ENCODE results near the gene CSNK1G3. TPM values are rescaled to one million over a fixed set of nuclear protein-coding genes. Genes with fewer than 3 reads are reported as not detected.

The CSNK1G3 gene
- total RNA-seq, 3 donors from 2014 or later, result 53.3 to 72.0 (median 69.1) TPM

DNA sequence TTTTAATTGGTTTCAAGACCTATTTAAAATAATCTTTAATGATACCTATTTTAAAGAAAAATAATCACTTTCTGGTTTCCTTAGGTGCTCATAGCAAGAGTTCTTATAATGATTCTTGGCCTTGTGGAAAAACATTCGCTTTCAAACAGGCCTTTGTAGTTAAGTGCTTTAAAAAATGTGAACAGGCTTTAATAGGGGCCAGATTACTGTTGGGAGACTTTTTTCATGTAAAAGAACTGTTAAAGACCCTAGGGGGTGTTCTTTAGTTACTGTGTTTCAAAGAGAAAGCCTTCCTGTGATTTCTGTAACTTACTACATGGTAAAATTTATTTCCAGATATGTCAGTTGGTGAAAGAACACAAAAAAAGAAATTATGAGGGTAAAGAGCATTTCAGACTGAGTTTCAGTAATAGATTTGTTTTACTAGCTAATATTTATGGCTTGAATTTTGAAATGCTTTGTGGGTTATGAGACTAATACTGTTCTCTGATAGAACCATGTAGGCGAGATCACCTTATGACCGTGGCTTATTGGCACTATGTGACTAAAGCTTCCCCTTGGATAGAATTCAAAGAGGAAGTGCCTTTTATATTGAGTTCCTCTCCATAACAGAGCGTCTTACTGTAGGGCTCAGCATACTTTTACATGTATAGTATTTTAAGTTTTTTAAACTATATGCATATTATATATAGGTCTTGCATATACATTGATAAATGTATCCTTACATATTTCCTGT is 70.7 kb downstream of the CSNK1G3 start:
- ATAC-seq (peak; percentile 93), DNase-seq (peak in 1 of 3 donors; percentile 28)
- Histone ChIP-seq H3K4me1 (ENCODE audit: low read depth) (no peaks in the 10 kb centered on the region), H3K4me3 (no peak overlapping the region), H3K36me3 (ENCODE audit: low read depth) (no peaks in the 10 kb centered on the region), H3K9me3 (no peaks in the 10 kb centered on the region)
- TF ChIP-seq, protein P1, sequence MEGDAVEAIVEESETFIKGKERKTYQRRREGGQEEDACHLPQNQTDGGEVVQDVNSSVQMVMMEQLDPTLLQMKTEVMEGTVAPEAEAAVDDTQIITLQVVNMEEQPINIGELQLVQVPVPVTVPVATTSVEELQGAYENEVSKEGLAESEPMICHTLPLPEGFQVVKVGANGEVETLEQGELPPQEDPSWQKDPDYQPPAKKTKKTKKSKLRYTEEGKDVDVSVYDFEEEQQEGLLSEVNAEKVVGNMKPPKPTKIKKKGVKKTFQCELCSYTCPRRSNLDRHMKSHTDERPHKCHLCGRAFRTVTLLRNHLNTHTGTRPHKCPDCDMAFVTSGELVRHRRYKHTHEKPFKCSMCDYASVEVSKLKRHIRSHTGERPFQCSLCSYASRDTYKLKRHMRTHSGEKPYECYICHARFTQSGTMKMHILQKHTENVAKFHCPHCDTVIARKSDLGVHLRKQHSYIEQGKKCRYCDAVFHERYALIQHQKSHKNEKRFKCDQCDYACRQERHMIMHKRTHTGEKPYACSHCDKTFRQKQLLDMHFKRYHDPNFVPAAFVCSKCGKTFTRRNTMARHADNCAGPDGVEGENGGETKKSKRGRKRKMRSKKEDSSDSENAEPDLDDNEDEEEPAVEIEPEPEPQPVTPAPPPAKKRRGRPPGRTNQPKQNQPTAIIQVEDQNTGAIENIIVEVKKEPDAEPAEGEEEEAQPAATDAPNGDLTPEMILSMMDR (IDR thresholded peaks at IDR 0.05), result no peak
- intact Hi-C loops (cut with DNase I, micrococcal nuclease), result no loop called here

DNA sequence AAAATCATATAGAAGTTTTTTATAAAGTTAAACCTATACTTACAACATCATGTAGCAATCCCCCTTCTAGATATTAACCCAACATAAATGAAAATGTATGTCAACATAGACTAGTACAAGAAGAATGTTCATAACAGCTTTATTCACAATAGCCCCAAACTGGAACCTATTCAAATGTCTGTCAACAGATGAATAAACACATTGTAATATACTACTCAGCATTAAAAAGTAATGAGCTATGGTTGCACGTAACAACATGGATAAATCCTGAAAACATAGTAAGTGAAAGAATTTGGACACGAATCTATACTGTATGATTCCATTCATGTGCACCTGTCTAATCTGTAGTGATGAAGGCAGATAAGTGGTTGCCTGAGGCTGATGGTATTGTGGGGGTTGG is 73.9 kb downstream of the CSNK1G3 start:
- no peaks in the 10 kb centered on the region for H3K4me1 ChIP-seq (ENCODE audit: low read depth)
- H3K9me3 ChIP-seq, result no peaks in the 10 kb centered on the region
- ATAC-seq (no peak), DNase-seq (no peak)
- H3K36me3 ChIP-seq (ENCODE audit: low read depth), result no peaks in the 10 kb centered on the region
- TF ChIP-seq, protein P1 (IDR thresholded peaks at IDR 0.05), result no peak
- H3K4me3 ChIP-seq, result no peak overlapping the region
- intact Hi-C loops (cut with DNase I, micrococcal nuclease), result no loop called here

DNA sequence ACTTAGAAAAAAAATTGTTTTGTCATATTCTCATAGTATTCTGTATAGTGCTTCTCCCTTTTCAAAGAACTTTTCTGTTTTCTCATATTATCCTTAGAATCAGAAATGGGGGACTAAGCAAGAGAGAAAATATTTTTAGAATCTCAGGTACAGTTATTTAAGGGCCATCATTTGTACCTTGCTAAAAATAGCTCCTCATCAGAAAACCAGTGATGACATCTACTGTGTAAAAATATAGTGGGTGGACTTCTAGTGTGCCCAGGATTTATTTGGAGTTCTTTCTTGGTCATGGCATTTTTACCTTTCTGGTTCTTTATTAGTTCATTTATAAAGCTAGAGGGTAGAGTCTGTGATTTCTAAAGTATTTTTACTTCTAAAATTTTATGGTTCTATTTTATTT is 82.5 kb downstream of the CSNK1G3 start:
- ATAC-seq (no peak), DNase-seq (no peak)
- Histone ChIP-seq H3K36me3 (ENCODE audit: low read depth) (no peaks in the 10 kb centered on the region), H3K9me3 (no peaks in the 10 kb centered on the region), H3K4me3 (no peak overlapping the region), H3K4me1 (ENCODE audit: low read depth) (no peaks in the 10 kb centered on the region)
- intact Hi-C loops (cut with DNase I, micrococcal nuclease), result no loop called here
- TF ChIP-seq, protein P1 (IDR thresholded peaks at IDR 0.05), result no peak

DNA sequence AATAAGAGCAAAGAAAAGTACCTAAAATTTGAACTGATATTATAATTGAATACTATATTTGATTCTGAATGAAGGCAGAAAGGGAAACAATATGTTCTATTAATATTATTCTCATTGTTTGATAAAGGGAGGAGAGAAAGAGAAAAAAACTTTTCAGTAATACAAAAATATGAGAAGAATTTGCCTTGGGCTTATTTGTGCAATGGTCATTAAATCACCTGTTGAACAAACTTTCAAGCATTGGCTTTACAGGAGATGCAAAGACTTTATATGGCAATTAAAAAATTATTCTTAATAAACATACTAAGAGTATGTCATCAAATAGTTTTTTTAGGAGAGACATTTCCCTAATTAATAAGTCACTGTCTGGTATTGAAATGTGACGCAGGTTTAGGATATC is 85.0 kb downstream of the CSNK1G3 start:
- TF ChIP-seq, protein P1 (IDR thresholded peaks at IDR 0.05), result no peak

DNA sequence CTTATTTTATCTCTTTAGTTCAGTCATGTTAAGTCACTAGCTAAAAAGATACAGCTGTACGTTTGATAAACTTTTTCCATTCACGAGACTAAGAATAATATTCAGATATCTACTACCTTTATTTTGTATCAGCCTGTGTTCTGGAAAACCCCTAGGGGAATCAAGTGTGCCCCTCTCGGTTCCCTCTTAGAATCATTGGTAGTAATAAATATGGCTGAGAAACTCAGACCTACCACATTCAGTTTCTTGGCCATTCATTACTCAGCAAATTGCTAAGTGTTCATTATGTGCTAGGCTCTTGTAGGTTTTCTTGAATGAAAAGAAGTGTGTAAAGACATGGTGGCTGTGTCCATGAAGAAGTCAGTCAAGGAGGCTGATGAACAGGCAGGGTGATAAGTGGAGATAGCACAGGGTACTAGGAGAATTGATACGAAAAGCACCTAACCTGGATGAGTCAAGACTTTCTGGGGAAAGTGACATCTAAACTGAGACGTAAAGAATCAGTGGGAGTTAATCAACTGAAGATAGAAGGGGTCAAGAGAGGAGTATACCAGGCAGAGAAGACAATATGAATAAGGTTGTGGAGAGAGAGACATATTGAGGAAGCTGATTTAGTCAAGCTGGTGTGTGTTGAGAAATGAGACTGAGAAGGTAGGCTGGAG is 86.2 kb downstream of the CSNK1G3 start:
- intact Hi-C loops (cut with DNase I, micrococcal nuclease), result no loop called here
- Histone ChIP-seq H3K9me3 (no peaks in the 10 kb centered on the region), H3K36me3 (ENCODE audit: low read depth) (no peaks in the 10 kb centered on the region), H3K4me1 (ENCODE audit: low read depth) (no peaks in the 10 kb centered on the region), H3K4me3 (no peak overlapping the region)
- ATAC-seq (no peak), DNase-seq (no peak)
- TF ChIP-seq, protein P1 (IDR thresholded peaks at IDR 0.05), result no peak

More for the DNA sequence above, 85.0 kb downstream of the CSNK1G3 start:
- no peak overlapping the region for H3K4me3 ChIP-seq
- H3K9me3 ChIP-seq, result no peaks in the 10 kb centered on the region
- no peaks in the 10 kb centered on the region for H3K36me3 ChIP-seq (ENCODE audit: low read depth)
- intact Hi-C loops (cut with DNase I, micrococcal nuclease), result no loop called here
- H3K4me1 ChIP-seq (ENCODE audit: low read depth), result no peaks in the 10 kb centered on the region
- no peak for DNase-seq
- no peak for ATAC-seq
